ENCODE measurements around the gene SERPINE2. TPM values are rescaled to one million over a fixed set of nuclear protein-coding genes. Genes with fewer than 3 reads are reported as not detected.
A peak's percentile ranks its signal among the peaks of the same experiment; 100 is the strongest.

Gene SERPINE2
- polyA plus RNA-seq, 3 donors = not detected

- 0% methylated on average over 65 of the region's 65 CpGs for WGBS (ENCODE audit: insufficient coverage)
- Mint-ChIP-seq H3K4me3 (peak within 1 kb of the TSS; percentile 91 to 96), H3K4me1 (peaks cover 57% of the 10 kb centered on the region), H3K9me3 (peaks cover 0 to 2% (median 0%) of the 10 kb centered on the region in 7 donors), H3K36me3 (peaks cover 19 to 25% of the 10 kb centered on the region in 2 donors), H3K27me3 (ENCODE audit: low read depth in 3 of 3) (peaks cover 0 to under 1% (median 0%) of the 10 kb centered on the region in 3 donors), H3K27ac (peak within 1 kb of the TSS; percentile 90 to 98 (median 93))
- no peaks in the 10 kb centered on the region for H3K9me3 ChIP-seq (replicated peaks in 1 of 2; ENCODE audit: control insufficient read depth in 1 of 2, insufficient read depth in 1 of 2, low read length in 2 of 2)
- H3K79me2 ChIP-seq (ENCODE audit: insufficient read depth, low read length) = peaks cover 50% of the 10 kb centered on the region
- TF ChIP-seq CTCF (IDR thresholded peaks at IDR 0.05) = no peak
- intact Hi-C loops (cut with micrococcal nuclease) = loop anchor here (10.0 kb wide), 3 partner anchors 122 to 628 kb away; partner anchors contain the start of genes AP1S3 (in 1 of the 2) and CUL3 (in 1 of the 2)
- H3K36me3 ChIP-seq (replicated peaks in 1 of 2; ENCODE audit: control insufficient read depth in 1 of 2, insufficient read depth in 2 of 2, low read length in 2 of 2) = peaks cover 16 to 28% of the 10 kb centered on the region in 2 donors
- DNase-seq = peak; percentile 94 to 99 (median 97)
- peak within 1 kb of the TSS; percentile 68 to 97 (median 91) for H3K4me3 ChIP-seq (replicated peaks in 1 of 3; ENCODE audit: low read depth in 2 of 3, low read length in 3 of 3)
- H3K27ac ChIP-seq (ENCODE audit: low read depth in 1 of 2, low read length in 2 of 2) = peak within 1 kb of the TSS; percentile 93 to 96
- H3K4me2 ChIP-seq (replicated peaks; ENCODE audit: extremely low read depth, low read length, poor library complexity, severe bottlenecking) = peak within 1 kb of the TSS; percentile 82
- peaks cover 30% of the 10 kb centered on the region for H4K20me1 ChIP-seq (ENCODE audit: insufficient read depth, low read length)
- H3K9ac ChIP-seq (ENCODE audit: insufficient read depth, low read length, poor library complexity, severe bottlenecking) = peak within 1 kb of the TSS; percentile 93
- no peaks in the 10 kb centered on the region for H3K27me3 ChIP-seq (ENCODE audit: control insufficient read depth in 2 of 2, insufficient read depth in 2 of 2, low read length in 2 of 2)
- peak within 1 kb of the TSS; percentile 98 for H2AFZ ChIP-seq (ENCODE audit: insufficient read depth, low read depth, low read length, poor library complexity, severe bottlenecking)
- peaks cover 41 to 57% of the 10 kb centered on the region in 2 donors for H3K4me1 ChIP-seq (ENCODE audit: control insufficient read depth in 1 of 2, insufficient read depth in 2 of 2, low read length in 2 of 2)
These were observed 81.8 kb downstream of the SERPINE2 start, which contains the start of gene MRPL44 for GRCh38 chr2:223957092-223957851. MRPL44 (plus strand) TSS chr2:223957463; CDS start chr2:223957473, 10 bp downstream.

- no peaks in the 10 kb centered on the region for H3K9me3 ChIP-seq (replicated peaks in 1 of 2; ENCODE audit: control insufficient read depth in 1 of 2, insufficient read depth in 1 of 2, low read length in 2 of 2)
- peak overlapping the region; percentile 93 to 96 for H3K27ac ChIP-seq (ENCODE audit: low read depth in 1 of 2, low read length in 2 of 2)
- peak overlapping the region; percentile 93 for H3K9ac ChIP-seq (ENCODE audit: insufficient read depth, low read length, poor library complexity, severe bottlenecking)
- peaks cover 21% of the 10 kb centered on the region for H4K20me1 ChIP-seq (ENCODE audit: insufficient read depth, low read length)
- H3K4me1 ChIP-seq (ENCODE audit: control insufficient read depth in 1 of 2, insufficient read depth in 2 of 2, low read length in 2 of 2) = peaks cover 39 to 47% of the 10 kb centered on the region in 2 donors
- WGBS (ENCODE audit: insufficient coverage) = 97% methylated on average over 4 of the region's 4 CpGs
- peak overlapping the region; percentile 90 to 98 (median 93) for H3K27ac Mint-ChIP-seq
- no peak for DNase-seq
- peaks cover 40% of the 10 kb centered on the region for H3K79me2 ChIP-seq (ENCODE audit: insufficient read depth, low read length)
- H2AFZ ChIP-seq (ENCODE audit: insufficient read depth, low read depth, low read length, poor library complexity, severe bottlenecking) = peak overlapping the region; percentile 80
- H3K4me3 ChIP-seq (replicated peaks in 1 of 3; ENCODE audit: low read depth in 2 of 3, low read length in 3 of 3) = peak overlapping the region; percentile 68 to 97 (median 91)
- H3K27me3 Mint-ChIP-seq (ENCODE audit: low read depth in 3 of 3) = peaks cover 0 to 1% (median 0%) of the 10 kb centered on the region in 3 donors
- intact Hi-C loops (cut with micrococcal nuclease) = loop anchor here (10.0 kb wide), 3 partner anchors 121 to 629 kb away; partner anchors contain the start of genes AP1S3 (in 1 of the 2) and CUL3 (in 1 of the 2)
- H3K27me3 ChIP-seq (ENCODE audit: control insufficient read depth in 2 of 2, insufficient read depth in 2 of 2, low read length in 2 of 2) = no peaks in the 10 kb centered on the region
- peaks cover 48% of the 10 kb centered on the region for H3K4me1 Mint-ChIP-seq
- TF ChIP-seq CTCF (IDR thresholded peaks at IDR 0.05) = no peak
- H3K4me3 Mint-ChIP-seq = peak overlapping the region; percentile 91 to 96
- peaks cover 0 to 2% (median 0%) of the 10 kb centered on the region in 7 donors for H3K9me3 Mint-ChIP-seq
- peaks cover 16 to 18% of the 10 kb centered on the region in 2 donors for H3K36me3 ChIP-seq (replicated peaks in 1 of 2; ENCODE audit: control insufficient read depth in 1 of 2, insufficient read depth in 2 of 2, low read length in 2 of 2)
- H3K4me2 ChIP-seq (replicated peaks; ENCODE audit: extremely low read depth, low read length, poor library complexity, severe bottlenecking) = peak overlapping the region; percentile 82
- peaks cover 14 to 15% of the 10 kb centered on the region in 2 donors for H3K36me3 Mint-ChIP-seq
These were observed 82.8 kb downstream of the SERPINE2 start for GRCh38 chr2:223956300-223956699.

All from CD14-positive monocyte (primary cell).